HPDE6-E6E7 (cell line): ENCODE measurements around the gene MTHFSD.

Experiments used
- DNase-seq: peaks from one replicate; pipeline ENCODE4 v3.0.0; 2011; ENCODE audit warnings: missing footprints; ENCODE audit errors: extremely low spot score

The MTHFSD gene

GRCh38 chr16:86570558-86571529 is 15.8 kb upstream of the MTHFSD start:
- DNase-seq = no peak

- no peak for DNase-seq
Observed at GRCh38 chr16:86569701-86570447, 14.8 kb upstream of the MTHFSD start.

- no peak for DNase-seq
Observed at GRCh38 chr16:86568677-86569623, 13.9 kb upstream of the MTHFSD start.

GRCh38 chr16:86567701-86568581 is 12.9 kb upstream of the MTHFSD start:
- DNase-seq = no peak

GRCh38 chr16:86566966-86567700 is 12.1 kb upstream of the MTHFSD start:
- DNase-seq = no peak

GRCh38 chr16:86566601-86566965 is 11.5 kb upstream of the MTHFSD start, which contains the start of gene FOXC2:
Gene FOXC2 (plus strand): TSS chr16:86566829. CDS start chr16:86567336, 507 bp downstream.
- peak; percentile 88 for DNase-seq

- no peak for DNase-seq
Observed at GRCh38 chr16:86565644-86566511, 10.8 kb upstream of the MTHFSD start.

GRCh38 chr16:86565181-86565631 is 10.2 kb upstream of the MTHFSD start:
- no peak for DNase-seq

- peak; percentile 70 for DNase-seq
Observed at GRCh38 chr16:86563469-86564345, 8.7 kb upstream of the MTHFSD start.

- no peak for DNase-seq
Observed at GRCh38 chr16:86562356-86562755, 7.3 kb upstream of the MTHFSD start.

GRCh38 chr16:86559802-86560305 is 4.8 kb upstream of the MTHFSD start:
- DNase-seq = no peak

- no peak for DNase-seq
Observed at GRCh38 chr16:86558355-86559193, 3.5 kb upstream of the MTHFSD start.

- DNase-seq = no peak
Observed at GRCh38 chr16:86557587-86557986, 2.6 kb upstream of the MTHFSD start.

GRCh38 chr16:86556576-86556975 is 1.5 kb upstream of the MTHFSD start:
- no peak for DNase-seq

GRCh38 chr16:86555704-86556075 is 655 bp upstream of the MTHFSD start:
- no peak for DNase-seq

- no peak for DNase-seq
Observed at GRCh38 chr16:86554599-86554916, 477 bp downstream of the MTHFSD start.

GRCh38 chr16:86553356-86553755 is 1.7 kb downstream of the MTHFSD start:
- DNase-seq = no peak
